Left lung (tissue), 10 donors: ENCODE results near the gene GREB1. TPM values are rescaled to one million over a fixed set of nuclear protein-coding genes. Genes with fewer than 3 reads are reported as not detected.

Experiments used
- ATAC-seq: fragments of 200-7000 bp; cut with Tn5 transposase; one replicate; pipeline ENCODE4 v1.9.1; 2020; ENCODE audit warnings: moderate library complexity
- DNase-seq, 4 donors: peaks; one replicate each; pipeline ENCODE4 v3.0.0-alpha.2; 2013 to 2020
- H3K27ac ChIP-seq, 2 donors: fragments of 200-600 bp; sonication (generic) in 1 of 2; one replicate each; pipeline versions ENCODE4 v1.5.0 to v1.8.0; 2020 to 2021
- H3K27me3 ChIP-seq, 2 donors: fragments of 200-600 bp; sonication (generic) in 1 of 2; one replicate each; pipeline versions ENCODE4 v1.5.0 to v1.8.0; 2020 to 2021
- H3K36me3 ChIP-seq, 2 donors: fragments of 200-600 bp; sonication (generic) in 1 of 2; one replicate each; pipeline versions ENCODE4 v1.5.0 to v1.8.0; 2020 to 2021
- H3K4me1 ChIP-seq, 2 donors: fragments of 200-600 bp; one replicate each; pipeline ENCODE4 v1.8.0; 2021
- H3K4me3 ChIP-seq, 2 donors: fragments of 200-600 bp; sonication (generic) in 1 of 2; one replicate each; pipeline versions ENCODE4 v1.5.0 to v1.8.0; 2020 to 2021; ENCODE audit warnings: mild to moderate bottlenecking in 1 of 2
- H3K9me3 ChIP-seq, 2 donors: fragments of 200-600 bp; sonication (generic) in 1 of 2; one replicate each; pipeline versions ENCODE4 v1.5.0 to v1.8.0; 2020 to 2021
- CTCF ChIP-seq, 2 donors: fragments of 200-600 bp; sonication (generic) in 1 of 2; IDR thresholded peaks; one replicate each; pipeline versions ENCODE4 v1.5.0 to v1.8.0; 2021; ENCODE audit warnings: antibody characterized with exemption in 2 of 2
- intact Hi-C, 2 donors: fragments of 100-400 bp; cut with DNase I; formaldehyde crosslinking; loops; one replicate each; pipeline versions ENCODE4 v1.11.2 to v1.14.2; 2022
- polyA plus RNA-seq, 6 donors: library from polyadenylated mRNA; unstranded; fragments of 120-200 nt; gene quantifications; one replicate each; pipeline ENCODE4 v1.2.1, GENCODE V29; 2013; ENCODE audit not compliant: insufficient read length in 6 of 6
- total RNA-seq, 2 donors: library from RNA; stranded (reverse); fragmentation: NEBNext Ultra II Directional; extraction: Animal tissue kit (Norgen Biotek cat#: 25700); gene quantifications; one replicate each; pipeline ENCODE4 v1.2.1, GENCODE V29; 2021
- donor health status: DM: no; HTN: yes; CAD: no.
- donor health status: DM: no; HTN: no; CAD: no.

The GREB1 gene
- total and polyA plus RNA-seq, 8 donors = 1.6 to 19.1 (median 12.7) TPM

GRCh38 chr2:11560806-11561205 lies 27.0 kb downstream of the GREB1 start:
- DNase-seq (no peak), ATAC-seq (no peak)
- no peak overlapping the region for H3K4me3 ChIP-seq
- peaks cover 0 to 37% of the 10 kb centered on the region in 2 donors for H3K27me3 ChIP-seq
- no peaks in the 10 kb centered on the region for H3K36me3 ChIP-seq
- TF ChIP-seq CTCF (IDR thresholded peaks at IDR 0.05) = no peak
- H3K4me1 ChIP-seq = no peaks in the 10 kb centered on the region
- no peaks in the 10 kb centered on the region for H3K9me3 ChIP-seq
- intact Hi-C loops = no loop called here
- no peak overlapping the region for H3K27ac ChIP-seq

DNA sequence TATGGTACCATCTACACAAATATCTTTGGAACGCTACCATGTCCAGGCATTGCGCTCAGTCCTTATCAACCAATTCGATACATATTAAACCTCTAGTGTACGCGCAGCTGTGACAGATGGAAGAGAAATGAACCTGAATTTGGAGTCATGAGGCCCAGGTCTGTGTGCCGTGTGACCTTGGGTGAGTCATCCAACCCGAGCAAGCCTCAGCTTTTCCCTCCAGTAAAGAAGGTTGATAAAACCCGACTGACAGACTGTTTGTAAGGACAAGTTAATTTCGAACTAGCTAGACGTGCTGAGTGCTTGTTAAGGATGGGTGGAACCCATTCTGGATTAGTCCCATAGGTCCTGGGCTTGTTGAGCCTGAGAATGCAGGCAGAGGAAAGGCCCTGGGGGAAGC lies 28.2 kb downstream of the GREB1 start:
- Histone ChIP-seq H3K9me3 (no peaks in the 10 kb centered on the region), H3K27me3 (peaks cover 0 to 25% of the 10 kb centered on the region in 2 donors), H3K36me3 (no peaks in the 10 kb centered on the region), H3K4me1 (no peaks in the 10 kb centered on the region), H3K4me3 (no peak overlapping the region), H3K27ac (no peak overlapping the region)
- ATAC-seq = no peak
- no peak for DNase-seq
- no peak for TF ChIP-seq CTCF (IDR thresholded peaks at IDR 0.05)
- intact Hi-C loops = no loop called here

DNA sequence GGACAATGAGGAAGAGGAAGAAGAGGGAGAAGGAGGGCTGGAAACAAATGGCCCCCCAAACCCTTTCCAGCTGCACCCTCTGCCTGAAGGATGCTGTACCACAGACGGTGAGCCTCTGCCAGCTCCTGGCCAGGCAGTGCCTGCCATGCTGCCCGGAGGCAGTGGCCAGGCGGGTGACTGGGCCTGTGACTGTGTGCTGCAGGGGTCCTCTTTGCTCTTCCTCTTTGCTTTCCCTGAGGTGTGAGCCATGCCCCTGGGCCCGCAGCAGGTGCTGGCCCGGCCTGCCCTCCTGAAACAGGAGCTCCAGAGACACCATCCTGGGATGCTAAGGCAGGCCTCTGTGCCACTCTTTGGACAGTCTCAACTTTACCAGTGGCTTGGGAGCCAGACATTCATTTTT lies 28.6 kb downstream of the GREB1 start:
- intact Hi-C loops = no loop called here
- Histone ChIP-seq H3K36me3 (no peaks in the 10 kb centered on the region), H3K27me3 (peaks cover 0 to 20% of the 10 kb centered on the region in 2 donors), H3K4me1 (no peaks in the 10 kb centered on the region), H3K4me3 (no peak overlapping the region), H3K27ac (no peak overlapping the region), H3K9me3 (no peaks in the 10 kb centered on the region)
- TF ChIP-seq CTCF (IDR thresholded peaks at IDR 0.05) = no peak
- no peak for DNase-seq
- no peak for ATAC-seq

DNA sequence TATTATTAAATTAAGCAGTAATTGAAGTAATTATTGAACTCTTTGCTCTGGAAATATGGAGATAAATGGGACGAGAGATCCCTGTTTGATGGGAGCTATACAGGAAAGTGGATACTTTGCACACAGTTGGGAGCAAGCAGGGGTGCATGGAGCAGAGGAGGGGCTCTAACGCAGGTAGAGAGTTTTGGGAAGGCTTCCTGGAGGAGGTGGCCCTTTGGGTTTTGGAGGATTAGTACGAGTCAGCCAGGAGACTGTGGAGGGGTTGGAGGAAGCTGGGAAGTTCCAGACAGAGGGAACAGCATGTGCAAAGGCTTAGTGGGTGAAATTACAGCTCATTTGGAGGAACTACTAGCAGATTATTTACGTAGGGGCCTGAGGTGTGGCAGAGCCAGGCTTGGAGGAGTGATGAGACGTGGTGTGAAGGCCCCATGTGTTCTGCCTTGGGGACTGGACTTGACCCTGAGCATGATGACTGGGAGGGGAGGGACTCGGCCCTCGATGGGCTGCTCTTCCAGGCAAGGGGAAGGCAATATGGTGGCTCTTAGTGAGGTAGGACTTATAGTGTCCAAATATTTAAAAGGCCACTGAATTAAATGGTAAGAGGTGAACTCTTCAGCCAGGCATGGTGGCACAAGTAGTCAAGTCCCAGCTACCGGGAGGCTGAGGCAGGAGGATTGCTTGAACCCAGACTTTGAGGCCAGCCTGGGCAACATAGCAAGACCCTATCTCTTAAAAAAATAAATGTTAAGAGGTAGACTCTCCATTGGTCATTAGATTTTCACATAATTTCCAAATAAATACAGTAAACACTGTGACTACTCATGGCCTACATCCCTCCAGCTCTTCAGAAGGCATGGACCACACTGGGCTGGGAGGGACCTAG lies 30.2 kb downstream of the GREB1 start:
- peak in 1 of 4 donors; percentile 18 for DNase-seq
- Histone ChIP-seq H3K36me3 (no peaks in the 10 kb centered on the region), H3K4me3 (no peak overlapping the region), H3K27ac (no peak overlapping the region), H3K9me3 (no peaks in the 10 kb centered on the region), H3K27me3 (peaks cover 0 to 11% of the 10 kb centered on the region in 2 donors), H3K4me1 (no peaks in the 10 kb centered on the region)
- intact Hi-C loops = no loop called here
- no peak for TF ChIP-seq CTCF (IDR thresholded peaks at IDR 0.05)
- no peak for ATAC-seq

GRCh38 chr2:11564816-11565567 lies 31.1 kb downstream of the GREB1 start:
- Histone ChIP-seq H3K36me3 (no peaks in the 10 kb centered on the region), H3K27ac (no peak overlapping the region), H3K4me3 (no peak overlapping the region), H3K4me1 (no peaks in the 10 kb centered on the region), H3K9me3 (no peaks in the 10 kb centered on the region), H3K27me3 (peaks cover 0 to 4% of the 10 kb centered on the region in 2 donors)
- intact Hi-C loops = no loop called here
- DNase-seq = peak in 1 of 4 donors; percentile 8
- TF ChIP-seq CTCF (IDR thresholded peaks at IDR 0.05) = no peak
- no peak for ATAC-seq
